ENCODE results near the gene STK17A. TPM values are rescaled to one million over a fixed set of nuclear protein-coding genes. Genes with fewer than 3 reads are reported as not detected.
"Not testable (repeated sequence)": the region's sequence is repeated elsewhere in the genome, so short reads cannot be mapped to it uniquely, and the experiment has no call there.

STK17A gene
- total and polyA plus RNA-seq, 9 donors, result 9.9 to 19.9 (median 12.7) TPM

GRCh38 chr7:43669286-43670081 is 86.6 kb downstream of the STK17A start:
- no peak for DNase-seq
- TF ChIP-seq CTCF (IDR thresholded peaks at IDR 0.05), result no peak
- no peak for TF ChIP-seq EP300 (IDR thresholded peaks at IDR 0.05)
- TF ChIP-seq POLR2A (IDR thresholded peaks at IDR 0.05), result no peak

GRCh38 chr7:43671521-43671920 is 88.6 kb downstream of the STK17A start:
- no peaks in the 10 kb centered on the region for H3K36me3 ChIP-seq
- WGBS, 3 donors, result 47 to 51% (median 48%) methylated on average over 4 of the region's 4 CpGs
- DNase-seq, result no peak
- no peak overlapping the region for H3K4me3 ChIP-seq
- H3K27ac ChIP-seq, result no peak overlapping the region
- no peaks in the 10 kb centered on the region for H3K27me3 ChIP-seq
- TF ChIP-seq CTCF (IDR thresholded peaks at IDR 0.05), result no peak
- TF ChIP-seq POLR2A (IDR thresholded peaks at IDR 0.05), result no peak
- no peak for TF ChIP-seq EP300 (IDR thresholded peaks at IDR 0.05)
- H3K4me1 ChIP-seq (ENCODE audit: insufficient read depth), result peaks cover 4% of the 10 kb centered on the region
- no peaks in the 10 kb centered on the region for H3K9me3 ChIP-seq
- intact Hi-C loops (cut with DNase I), result no loop called here

More at GRCh38 chr7:43669286-43670081, 86.6 kb downstream of the STK17A start:
- intact Hi-C loops (cut with DNase I), result no loop called here
- H3K27me3 ChIP-seq, result no peaks in the 10 kb centered on the region
- no peak overlapping the region for H3K4me3 ChIP-seq
- H3K9me3 ChIP-seq, result no peaks in the 10 kb centered on the region
- no peak overlapping the region for H3K27ac ChIP-seq
- 84 to 89% (median 87%) methylated on average over 15 of the region's 15 CpGs for WGBS, 3 donors
- H3K36me3 ChIP-seq, result no peaks in the 10 kb centered on the region
- H3K4me1 ChIP-seq (ENCODE audit: insufficient read depth), result peaks cover 4% of the 10 kb centered on the region

GRCh38 chr7:43673243-43673976 is 90.5 kb downstream of the STK17A start:
- 77 to 97% (median 87%) methylated on average over 5 of the region's 5 CpGs for WGBS, 3 donors
- H3K27me3 ChIP-seq; H3K4me1 ChIP-seq (ENCODE audit: insufficient read depth); H3K4me3 ChIP-seq; intact Hi-C loops (cut with DNase I); H3K9me3 ChIP-seq; H3K36me3 ChIP-seq; H3K27ac ChIP-seq; DNase-seq: not testable (repeated sequence)

- Histone ChIP-seq H3K27ac (no peak overlapping the region), H3K9me3 (no peaks in the 10 kb centered on the region), H3K27me3 (no peaks in the 10 kb centered on the region), H3K4me1 (ENCODE audit: insufficient read depth) (peaks cover 7% of the 10 kb centered on the region), H3K4me3 (no peak overlapping the region), H3K36me3 (no peaks in the 10 kb centered on the region)
- intact Hi-C loops (cut with DNase I), result no loop called here
- no peak for DNase-seq
- WGBS, 3 donors, result 37 to 63% (median 40%) methylated on average over 4 of the region's 4 CpGs
- TF ChIP-seq CTCF (IDR thresholded peaks at IDR 0.05) (no peak), EP300 (IDR thresholded peaks at IDR 0.05) (no peak)
Measured at GRCh38 chr7:43674559-43675436, 91.9 kb downstream of the STK17A start.

Other genes starting within 250 kb of the STK17A start
- gene COA1, start 146.4 kb downstream of the STK17A start, total RNA-seq, result 10 to 100 TPM; 45.4 to 67.7 (median 51.8) TPM
- gene COA1, start 146.4 kb downstream of the STK17A start, polyA plus RNA-seq, result 10 to 100 TPM; 33.2 to 41.8 TPM
- gene BLVRA, start 175.6 kb downstream of the STK17A start, total RNA-seq, result 10 to 100 TPM; 47.6 to 75.1 (median 65.2) TPM
- gene BLVRA, start 175.6 kb downstream of the STK17A start, polyA plus RNA-seq, result 10 to 100 TPM; 64.4 to 66.4 TPM

Measured in ovary (tissue), 9 donors.